H7 (cell line): ENCODE data around the gene TSN. TPM values are rescaled to one million over a fixed set of nuclear protein-coding genes. Genes with fewer than 3 reads are reported as not detected.
"Not testable (repeated sequence)": the region's sequence is repeated elsewhere in the genome, so short reads cannot be mapped to it uniquely, and the experiment has no call there.

ENCODE experiments used
- DNase-seq: peaks from one replicate; pipeline ENCODE4 v3.0.0; 2012
- H3K27me3 ChIP-seq: 2 replicates; pipeline ENCODE4 v1.6.0; 2011; ENCODE audit warnings: mild to moderate bottlenecking, low read length; ENCODE audit not compliant: control insufficient read depth, insufficient read depth
- H3K36me3 ChIP-seq: replicated peaks from 2 replicates; pipeline ENCODE4 v1.5.1; 2011; ENCODE audit warnings: low read length; ENCODE audit not compliant: control insufficient read depth, insufficient read depth
- H3K4me3 ChIP-seq: 2 replicates; pipeline ENCODE4 v1.5.1; 2011; ENCODE audit warnings: low read depth, mild to moderate bottlenecking, control low read depth, low read length, moderate library complexity; ENCODE audit not compliant: insufficient read depth
- total RNA-seq: library from RNA; depleted of rRNA; stranded (reverse); fragments of >200 nt; shearing (Covaris generic); gene quantifications from 2 replicates; pipeline ENCODE4 v1.2.3, GENCODE V29; 2014; rRNA removed

Gene TSN
- total RNA-seq, result 66.9 and 77.8 TPM in 2 replicates

GRCh38 chr2:121755237-121756111 lies at the start of gene TSN:
TSN (plus strand) TSS chr2:121755651; CDS start chr2:121755780, 129 bp downstream.
- Histone ChIP-seq H3K36me3 (peaks cover 11% of the 10 kb centered on the region), H3K4me3 (peak within 1 kb of the TSS; percentile 84), H3K27me3 (no peaks in the 10 kb centered on the region)
- DNase-seq, result peak; percentile 96

GRCh38 chr2:121705958-121706357 lies 49.5 kb upstream of the TSN start:
- H3K4me3 ChIP-seq, result no peak overlapping the region
- DNase-seq, result no peak
- H3K36me3 ChIP-seq, result no peaks in the 10 kb centered on the region
- H3K27me3 ChIP-seq, result no peaks in the 10 kb centered on the region

- DNase-seq, result no peak
- Histone ChIP-seq H3K36me3 (no peaks in the 10 kb centered on the region), H3K27me3 (no peaks in the 10 kb centered on the region), H3K4me3 (no peak overlapping the region)
Measured at GRCh38 chr2:121707344-121707919, 48.0 kb upstream of the TSN start.

- DNase-seq, result no peak
Measured at GRCh38 chr2:121707920-121708361, 47.5 kb upstream of the TSN start.

GRCh38 chr2:121709776-121710469 lies 45.5 kb upstream of the TSN start:
- H3K27me3 ChIP-seq, result no peaks in the 10 kb centered on the region
- no peak overlapping the region for H3K4me3 ChIP-seq
- H3K36me3 ChIP-seq, result no peaks in the 10 kb centered on the region
- DNase-seq, result no peak

More at GRCh38 chr2:121707920-121708361, 47.5 kb upstream of the TSN start:
- Histone ChIP-seq H3K27me3 (no peaks in the 10 kb centered on the region), H3K36me3 (no peaks in the 10 kb centered on the region), H3K4me3 (no peak overlapping the region)

- no peaks in the 10 kb centered on the region for H3K27me3 ChIP-seq
- no peaks in the 10 kb centered on the region for H3K36me3 ChIP-seq
- no peak for DNase-seq
- no peak overlapping the region for H3K4me3 ChIP-seq
Measured at GRCh38 chr2:121710470-121711170, 44.8 kb upstream of the TSN start.

GRCh38 chr2:121711481-121711880 lies 44.0 kb upstream of the TSN start:
- DNase-seq, H3K27me3 ChIP-seq, H3K4me3 ChIP-seq, H3K36me3 ChIP-seq: not testable (repeated sequence)

- no peak overlapping the region for H3K4me3 ChIP-seq
- H3K27me3 ChIP-seq, result no peaks in the 10 kb centered on the region
- no peak for DNase-seq
- H3K36me3 ChIP-seq, result no peaks in the 10 kb centered on the region
Measured at GRCh38 chr2:121716126-121716525, 39.3 kb upstream of the TSN start.

- Histone ChIP-seq H3K4me3 (no peak overlapping the region), H3K36me3 (no peaks in the 10 kb centered on the region), H3K27me3 (no peaks in the 10 kb centered on the region)
- no peak for DNase-seq
Measured at GRCh38 chr2:121717529-121717928, 37.9 kb upstream of the TSN start.

GRCh38 chr2:121721926-121722325 lies 33.5 kb upstream of the TSN start:
- no peak for DNase-seq

GRCh38 chr2:121722479-121722878 lies 33.0 kb upstream of the TSN start:
- no peaks in the 10 kb centered on the region for H3K27me3 ChIP-seq
- no peak for DNase-seq
- no peak overlapping the region for H3K4me3 ChIP-seq
- H3K36me3 ChIP-seq, result peaks cover 2% of the 10 kb centered on the region; the same call in 1 of the 2 replicates

More at GRCh38 chr2:121721926-121722325, 33.5 kb upstream of the TSN start:
- Histone ChIP-seq H3K27me3 (no peaks in the 10 kb centered on the region), H3K4me3 (no peak overlapping the region), H3K36me3 (no peaks in the 10 kb centered on the region)

GRCh38 chr2:121723316-121723715 lies 32.1 kb upstream of the TSN start:
- DNase-seq, result no peak
- no peaks in the 10 kb centered on the region for H3K27me3 ChIP-seq
- H3K4me3 ChIP-seq, result no peak overlapping the region
- H3K36me3 ChIP-seq, result peaks cover 5% of the 10 kb centered on the region; the same call in 1 of the 2 replicates

GRCh38 chr2:121727332-121727731 lies 28.1 kb upstream of the TSN start:
- H3K4me3 ChIP-seq, result no peak overlapping the region
- DNase-seq, result no peak
- no peaks in the 10 kb centered on the region for H3K27me3 ChIP-seq
- peaks cover 21% of the 10 kb centered on the region for H3K36me3 ChIP-seq

- Histone ChIP-seq H3K36me3 (peaks cover 21% of the 10 kb centered on the region), H3K4me3 (no peak overlapping the region), H3K27me3 (no peaks in the 10 kb centered on the region)
- DNase-seq, result no peak
Measured at GRCh38 chr2:121727950-121728349, 27.5 kb upstream of the TSN start.
